Neural progenitor cell (in vitro differentiated cells): Measurements from ENCODE around the gene FMN1. TPM values are rescaled to one million over a fixed set of nuclear protein-coding genes. Genes with fewer than 3 reads are reported as not detected.

Source experiments
- DNase-seq: peaks from one replicate; pipeline ENCODE4 v3.0.0-alpha.2; 2016; ENCODE audit warnings: low spot score
- H2AFZ ChIP-seq: fragments of 200-600 bp; sonication (generic); replicated peaks from 2 replicates; pipeline ENCODE4 v1.6.1; 2016; ENCODE audit warnings: antibody characterized with exemption
- H3F3A ChIP-seq: fragments of 200-600 bp; sonication (generic); 2 replicates; pipeline ENCODE4 v1.6.1; 2016; ENCODE audit warnings: antibody characterized with exemption, low read depth
- H3K27ac ChIP-seq: fragments of 200-600 bp; sonication (generic); 2 replicates; pipeline ENCODE4 v1.5.1; 2016; ENCODE audit warnings: mild to moderate bottlenecking
- H3K27me3 ChIP-seq: fragments of 200-600 bp; sonication (generic); 2 replicates; pipeline ENCODE4 v1.6.1; 2016; ENCODE audit warnings: mild to moderate bottlenecking, moderate library complexity
- H3K36me3 ChIP-seq: fragments of 200-600 bp; sonication (generic); 2 replicates; pipeline ENCODE4 v1.5.1; 2016
- H3K4me1 ChIP-seq: fragments of 200-600 bp; sonication (generic); 2 replicates; pipeline ENCODE4 v1.6.1; 2016; ENCODE audit warnings: mixed run types
- H3K4me2 ChIP-seq: fragments of 200-600 bp; sonication (generic); 2 replicates; pipeline ENCODE4 v1.6.1; 2016
- H3K4me3 ChIP-seq: fragments of 200-600 bp; sonication (generic); 2 replicates; pipeline ENCODE4 v1.5.1; 2016
- H3K79me2 ChIP-seq: fragments of 200-600 bp; sonication (generic); 2 replicates; pipeline ENCODE4 v1.6.1; 2016; ENCODE audit warnings: low read depth
- H3K9ac ChIP-seq: fragments of 200-600 bp; sonication (generic); 2 replicates; pipeline ENCODE4 v1.6.1; 2016
- H3K9me3 ChIP-seq: fragments of 200-600 bp; sonication (generic); 2 replicates; pipeline ENCODE4 v1.5.1; 2016; ENCODE audit warnings: low read depth
- H4K20me1 ChIP-seq: fragments of 200-600 bp; sonication (generic); 2 replicates; pipeline ENCODE4 v1.6.1; 2016; ENCODE audit warnings: low read depth
- H3K27ac Mint-ChIP-seq: 3 replicates; pipeline ENCODE4 v1.8.0; 2021; ENCODE audit warnings: mixed read lengths
- H3K27me3 Mint-ChIP-seq: 2 replicates; pipeline ENCODE4 v1.8.0; 2022; ENCODE audit warnings: low read depth, mild to moderate bottlenecking, inconsistent platforms, moderate library complexity, mixed read lengths; ENCODE audit not compliant: insufficient read depth
- H3K36me3 Mint-ChIP-seq: 3 replicates; pipeline ENCODE4 v1.8.0; 2021; ENCODE audit warnings: mixed read lengths
- H3K4me1 Mint-ChIP-seq: 3 replicates; pipeline ENCODE4 v1.8.0; 2021; ENCODE audit warnings: mixed read lengths
- H3K4me3 Mint-ChIP-seq: 3 replicates; pipeline ENCODE4 v1.8.0; 2021; ENCODE audit warnings: mild to moderate bottlenecking, moderate library complexity, mixed read lengths
- H3K9me3 Mint-ChIP-seq: 3 replicates; pipeline ENCODE4 v1.8.0; 2020; ENCODE audit warnings: mixed read lengths
- EZH2 ChIP-seq: fragments of 200-600 bp; sonication (generic); IDR thresholded peaks from 2 replicates; pipeline ENCODE4 v1.6.1; 2017; ENCODE audit warnings: antibody characterized with exemption, mild to moderate bottlenecking, moderate library complexity
- EZH2phosphoT487 ChIP-seq: fragments of 200-600 bp; sonication (generic); IDR thresholded peaks from 2 replicates; pipeline ENCODE4 v1.6.1; 2017; ENCODE audit warnings: antibody characterized with exemption
- total RNA-seq: library from RNA; depleted of rRNA; stranded (reverse); fragments of >200 nt; gene quantifications from 2 replicates; pipeline ENCODE4 v1.2.3, GENCODE V29; 2015; ENCODE audit warnings: low replicate concordance
- TF ChIP-seq, protein P1 (sequence below): fragments of 200-600 bp; sonication (generic); IDR thresholded peaks from 2 replicates; pipeline ENCODE4 v1.5.1; 2017; ENCODE audit warnings: antibody characterized with exemption, mild to moderate bottlenecking

The FMN1 gene
- total RNA-seq, 1 donor from 2014 or later, result 5.7 TPM

DNA sequence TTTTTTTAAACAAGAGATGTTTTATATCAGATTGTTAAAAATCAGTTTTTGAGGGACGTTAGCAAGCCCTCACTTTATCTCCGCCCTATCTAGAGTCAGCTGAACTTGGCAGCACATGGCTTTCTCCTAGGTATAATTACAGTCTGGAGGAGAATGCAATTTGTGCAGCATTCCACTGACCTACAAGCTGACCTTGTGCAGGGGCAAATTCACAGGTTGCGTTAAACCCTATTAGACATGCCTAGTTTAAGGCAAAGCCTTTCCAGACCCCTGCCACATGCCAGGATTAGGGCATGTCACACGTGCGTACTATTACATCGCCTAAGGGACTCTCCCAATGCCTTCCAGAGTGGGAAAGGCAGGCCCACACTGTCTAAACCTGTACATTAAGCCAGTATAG is 252.7 kb downstream of the FMN1 start:
- no peak for TF ChIP-seq EZH2
- TF ChIP-seq, protein P1, sequence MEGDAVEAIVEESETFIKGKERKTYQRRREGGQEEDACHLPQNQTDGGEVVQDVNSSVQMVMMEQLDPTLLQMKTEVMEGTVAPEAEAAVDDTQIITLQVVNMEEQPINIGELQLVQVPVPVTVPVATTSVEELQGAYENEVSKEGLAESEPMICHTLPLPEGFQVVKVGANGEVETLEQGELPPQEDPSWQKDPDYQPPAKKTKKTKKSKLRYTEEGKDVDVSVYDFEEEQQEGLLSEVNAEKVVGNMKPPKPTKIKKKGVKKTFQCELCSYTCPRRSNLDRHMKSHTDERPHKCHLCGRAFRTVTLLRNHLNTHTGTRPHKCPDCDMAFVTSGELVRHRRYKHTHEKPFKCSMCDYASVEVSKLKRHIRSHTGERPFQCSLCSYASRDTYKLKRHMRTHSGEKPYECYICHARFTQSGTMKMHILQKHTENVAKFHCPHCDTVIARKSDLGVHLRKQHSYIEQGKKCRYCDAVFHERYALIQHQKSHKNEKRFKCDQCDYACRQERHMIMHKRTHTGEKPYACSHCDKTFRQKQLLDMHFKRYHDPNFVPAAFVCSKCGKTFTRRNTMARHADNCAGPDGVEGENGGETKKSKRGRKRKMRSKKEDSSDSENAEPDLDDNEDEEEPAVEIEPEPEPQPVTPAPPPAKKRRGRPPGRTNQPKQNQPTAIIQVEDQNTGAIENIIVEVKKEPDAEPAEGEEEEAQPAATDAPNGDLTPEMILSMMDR, result no peak
- no peak for TF ChIP-seq EZH2phosphoT487
- Histone ChIP-seq H3K27ac (no peak overlapping the region), H3K9me3 (no peaks in the 10 kb centered on the region), H3K27me3 (no peaks in the 10 kb centered on the region), H2AFZ (no peak overlapping the region), H4K20me1 (no peaks in the 10 kb centered on the region), H3K9ac (no peak overlapping the region), H3K4me3 (no peak overlapping the region), H3K79me2 (no peaks in the 10 kb centered on the region), H3F3A (no peaks in the 10 kb centered on the region), H3K4me2 (no peak overlapping the region), H3K4me1 (no peaks in the 10 kb centered on the region), H3K36me3 (no peaks in the 10 kb centered on the region)
- Mint-ChIP-seq H3K36me3 (peaks cover 2% of the 10 kb centered on the region), H3K4me1 (peaks cover 15% of the 10 kb centered on the region), H3K27ac (no peak overlapping the region), H3K4me3 (no peak overlapping the region), H3K27me3 (peaks cover 4% of the 10 kb centered on the region), H3K9me3 (peaks cover 2% of the 10 kb centered on the region)
- DNase-seq, result no peak

GRCh38 chr15:32936976-32937375 is 257.5 kb downstream of the FMN1 start:
- Histone ChIP-seq H3F3A (no peaks in the 10 kb centered on the region), H3K36me3 (no peaks in the 10 kb centered on the region), H3K4me1 (no peaks in the 10 kb centered on the region), H3K27ac (no peak overlapping the region), H3K4me3 (no peak overlapping the region), H3K79me2 (no peaks in the 10 kb centered on the region), H3K9ac (no peak overlapping the region), H3K27me3 (no peaks in the 10 kb centered on the region), H3K4me2 (no peak overlapping the region), H2AFZ (no peak overlapping the region), H4K20me1 (no peaks in the 10 kb centered on the region), H3K9me3 (no peaks in the 10 kb centered on the region)
- no peak for TF ChIP-seq EZH2phosphoT487
- no peak for TF ChIP-seq EZH2
- TF ChIP-seq, protein P1, result no peak
- no peak overlapping the region for H3K4me3 Mint-ChIP-seq
- peaks cover 11% of the 10 kb centered on the region for H3K4me1 Mint-ChIP-seq
- no peak overlapping the region for H3K27ac Mint-ChIP-seq
- H3K36me3 Mint-ChIP-seq, result peaks cover 2% of the 10 kb centered on the region
- no peaks in the 10 kb centered on the region for H3K27me3 Mint-ChIP-seq
- H3K9me3 Mint-ChIP-seq, result peaks cover 10% of the 10 kb centered on the region
- no peak for DNase-seq

DNA sequence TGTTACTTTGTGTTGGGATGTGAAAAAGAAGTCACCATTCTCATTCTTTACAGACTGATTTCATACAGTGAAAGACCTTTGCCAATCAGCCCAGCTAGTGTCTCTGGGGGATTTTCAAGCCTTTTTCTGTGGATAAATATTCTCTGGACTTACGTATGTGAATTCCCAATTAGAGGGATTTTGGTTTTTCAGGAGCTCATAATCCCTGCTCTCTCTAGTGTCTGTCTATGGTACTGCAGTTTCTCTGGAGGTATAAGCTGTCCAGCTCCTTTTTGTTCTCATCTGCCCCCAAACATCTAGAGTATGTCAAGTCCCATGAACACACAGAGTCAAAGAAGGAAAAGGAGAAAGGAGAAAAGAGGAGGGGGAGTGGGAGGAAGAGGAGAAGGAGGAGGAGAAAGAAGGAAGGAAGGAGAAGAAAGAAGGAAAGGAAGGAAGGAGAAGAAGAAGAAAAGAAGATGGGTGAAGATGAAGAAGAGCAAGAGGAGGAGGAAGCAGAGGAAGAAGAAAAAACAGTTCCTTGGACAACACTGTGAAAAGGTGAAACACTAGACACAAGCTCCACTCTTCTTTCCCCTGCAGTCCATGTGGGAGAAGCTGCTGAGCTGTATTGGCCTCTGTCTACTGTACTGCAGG is 258.1 kb downstream of the FMN1 start:
- H3K36me3 ChIP-seq, result no peaks in the 10 kb centered on the region
- no peak overlapping the region for H2AFZ ChIP-seq
- H3K27ac ChIP-seq, result no peak overlapping the region
- Mint-ChIP-seq H3K4me1 (peaks cover 5% of the 10 kb centered on the region), H3K9me3 (peaks cover 13% of the 10 kb centered on the region), H3K36me3 (peaks cover 2% of the 10 kb centered on the region), H3K27ac (no peak overlapping the region), H3K27me3 (no peaks in the 10 kb centered on the region), H3K4me3 (no peak overlapping the region)
- H3K27me3 ChIP-seq, result no peaks in the 10 kb centered on the region
- no peak overlapping the region for H3K4me3 ChIP-seq
- no peaks in the 10 kb centered on the region for H3K79me2 ChIP-seq
- no peak overlapping the region for H3K9ac ChIP-seq
- no peak overlapping the region for H3K4me2 ChIP-seq
- TF ChIP-seq EZH2phosphoT487, result no peak
- TF ChIP-seq, protein P1, result peak; percentile 38
- no peaks in the 10 kb centered on the region for H4K20me1 ChIP-seq
- DNase-seq, result no peak
- no peaks in the 10 kb centered on the region for H3F3A ChIP-seq
- H3K4me1 ChIP-seq, result no peaks in the 10 kb centered on the region
- H3K9me3 ChIP-seq, result no peaks in the 10 kb centered on the region
